Measurements from ENCODE around the gene PLEKHG4B. TPM values are rescaled to one million over a fixed set of nuclear protein-coding genes. Genes with fewer than 3 reads are reported as not detected.

PLEKHG4B gene
- total RNA-seq, 1 experiment from 2014 or later = 51.4 TPM

- ChIA-PET CTCF (no interaction called here), POLR2A (no interaction called here)
- TF ChIP-seq FOXJ3 (CRISPR knock-in tag; IDR thresholded peaks at IDR 0.05; ENCODE audit: borderline replicate concordance) (no peak), JAZF1 (CRISPR knock-in tag; IDR thresholded peaks at IDR 0.05) (no peak), ZNF512 (CRISPR knock-in tag; IDR thresholded peaks at IDR 0.05; ENCODE audit: borderline replicate concordance) (no peak), E2F4 (CRISPR knock-in tag; IDR thresholded peaks at IDR 0.05; ENCODE audit: borderline replicate concordance, low read depth) (no peak), ZNF416 (CRISPR knock-in tag; IDR thresholded peaks at IDR 0.05) (no peak), NR2C2 (CRISPR knock-in tag; IDR thresholded peaks at IDR 0.05) (no peak), MLX (CRISPR knock-in tag; IDR thresholded peaks at IDR 0.05) (no peak), MYBL2 (CRISPR knock-in tag; IDR thresholded peaks at IDR 0.05) (no peak), SMAD4 (CRISPR knock-in tag; IDR thresholded peaks at IDR 0.05) (no peak), ERG (CRISPR knock-in tag; IDR thresholded peaks at IDR 0.05) (no peak)
- TF ChIP-seq, protein P1, sequence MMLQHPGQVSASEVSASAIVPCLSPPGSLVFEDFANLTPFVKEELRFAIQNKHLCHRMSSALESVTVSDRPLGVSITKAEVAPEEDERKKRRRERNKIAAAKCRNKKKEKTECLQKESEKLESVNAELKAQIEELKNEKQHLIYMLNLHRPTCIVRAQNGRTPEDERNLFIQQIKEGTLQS (CRISPR knock-in tag; conservative IDR thresholded peaks at IDR 0.05) = no peak
- TF ChIP-seq, protein P2, sequence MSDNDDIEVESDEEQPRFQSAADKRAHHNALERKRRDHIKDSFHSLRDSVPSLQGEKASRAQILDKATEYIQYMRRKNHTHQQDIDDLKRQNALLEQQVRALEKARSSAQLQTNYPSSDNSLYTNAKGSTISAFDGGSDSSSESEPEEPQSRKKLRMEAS (CRISPR knock-in tag; IDR thresholded peaks at IDR 0.05) = no peak
- TF ChIP-seq, protein P3, sequence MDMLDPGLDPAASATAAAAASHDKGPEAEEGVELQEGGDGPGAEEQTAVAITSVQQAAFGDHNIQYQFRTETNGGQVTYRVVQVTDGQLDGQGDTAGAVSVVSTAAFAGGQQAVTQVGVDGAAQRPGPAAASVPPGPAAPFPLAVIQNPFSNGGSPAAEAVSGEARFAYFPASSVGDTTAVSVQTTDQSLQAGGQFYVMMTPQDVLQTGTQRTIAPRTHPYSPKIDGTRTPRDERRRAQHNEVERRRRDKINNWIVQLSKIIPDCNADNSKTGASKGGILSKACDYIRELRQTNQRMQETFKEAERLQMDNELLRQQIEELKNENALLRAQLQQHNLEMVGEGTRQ (CRISPR knock-in tag; IDR thresholded peaks at IDR 0.05) = no peak
- Mint-ChIP-seq H3K36me3 (peaks cover 81% of the 10 kb centered on the region), H3K4me3 (no peak overlapping the region), H3K4me1 (no peaks in the 10 kb centered on the region), H3K9me3 (peaks cover 23% of the 10 kb centered on the region), H3K27me3 (ENCODE audit: low read depth) (no peaks in the 10 kb centered on the region; the same call in 1 of the 2 replicates), H3K27ac (no peak overlapping the region)
- DNase-seq (ENCODE audit: low spot score) = no peak
- no peak for ATAC-seq
These were observed 53.8 kb downstream of the PLEKHG4B start for GRCh38 chr5:145585-146323.

- H3K27me3 Mint-ChIP-seq (ENCODE audit: low read depth) = no peaks in the 10 kb centered on the region; the same call in 1 of the 2 replicates
- peaks cover 80% of the 10 kb centered on the region for H3K36me3 Mint-ChIP-seq
- CTCF ChIA-PET = no interaction called here
- H3K27ac Mint-ChIP-seq = no peak overlapping the region
- POLR2A ChIA-PET = no interaction called here
- TF ChIP-seq ZNF512 (CRISPR knock-in tag; IDR thresholded peaks at IDR 0.05; ENCODE audit: borderline replicate concordance) (no peak), NFATC4 (CRISPR knock-in tag; IDR thresholded peaks at IDR 0.05) (no peak)
- H3K4me1 Mint-ChIP-seq = no peaks in the 10 kb centered on the region
- H3K9me3 Mint-ChIP-seq = peaks cover 23% of the 10 kb centered on the region
- ATAC-seq (no peak), DNase-seq (ENCODE audit: low spot score) (no peak)
- no peak overlapping the region for H3K4me3 Mint-ChIP-seq
These were observed 55.8 kb downstream of the PLEKHG4B start for GRCh38 chr5:147751-148150.

All from WTC11 (cell line).